Medulla oblongata (tissue), 1 donor: ENCODE data around the gene AADAC.
"Not testable (repeated sequence)": the region's sequence is repeated elsewhere in the genome, so short reads cannot be mapped to it uniquely, and the experiment has no call there.

Experiments
- DNase-seq: peaks from one replicate; pipeline ENCODE4 v3.0.0-alpha.2; 2015; ENCODE audit errors: extremely low spot score

Gene AADAC

DNA sequence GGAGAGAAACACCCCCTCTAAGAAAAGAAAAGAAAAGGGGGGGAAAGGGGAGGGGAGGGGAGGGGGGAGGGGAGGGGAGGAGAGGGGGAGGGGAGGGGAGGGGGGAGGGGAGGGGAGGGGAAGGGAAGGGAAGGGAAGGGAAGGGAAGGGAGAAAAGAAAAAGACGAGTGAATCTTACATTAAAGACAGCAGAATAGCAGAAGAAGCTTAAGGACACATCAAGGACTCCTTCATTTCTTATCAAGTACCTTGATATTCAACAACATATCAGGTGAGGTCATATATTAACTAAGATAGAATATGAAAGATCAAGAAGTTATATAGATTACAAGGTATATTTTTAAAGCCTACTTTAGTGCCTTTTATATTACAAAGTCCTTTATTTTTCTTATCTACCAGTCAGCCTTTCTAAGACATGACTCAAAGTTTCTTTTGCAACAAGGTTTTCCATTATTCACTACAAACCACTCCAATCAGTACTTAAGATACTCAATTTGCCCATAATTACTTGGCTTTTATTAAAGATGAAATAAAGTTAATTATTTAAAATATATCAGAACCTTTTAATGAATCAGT, 17.7 kb upstream of the AADAC start:
- DNase-seq, result no peak

DNA sequence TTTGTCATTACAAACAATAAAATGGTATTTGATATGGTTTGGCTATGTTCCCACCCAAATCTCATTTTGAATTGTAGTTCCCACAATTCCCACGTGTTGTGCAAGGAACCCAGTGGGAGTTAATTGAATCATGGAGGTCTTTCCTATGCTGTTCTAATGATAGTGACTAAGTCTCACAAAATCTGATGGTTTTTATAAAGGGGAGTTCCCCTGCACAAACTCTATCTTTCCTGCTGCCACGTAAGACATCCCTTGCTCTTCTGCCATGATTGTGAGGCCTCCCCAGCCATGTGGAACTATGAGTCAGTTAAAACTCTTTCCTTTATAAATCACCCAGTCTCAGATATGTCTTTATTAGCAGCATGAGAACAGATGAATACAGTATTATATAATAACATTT, 15.4 kb upstream of the AADAC start:
- no peak for DNase-seq

DNA sequence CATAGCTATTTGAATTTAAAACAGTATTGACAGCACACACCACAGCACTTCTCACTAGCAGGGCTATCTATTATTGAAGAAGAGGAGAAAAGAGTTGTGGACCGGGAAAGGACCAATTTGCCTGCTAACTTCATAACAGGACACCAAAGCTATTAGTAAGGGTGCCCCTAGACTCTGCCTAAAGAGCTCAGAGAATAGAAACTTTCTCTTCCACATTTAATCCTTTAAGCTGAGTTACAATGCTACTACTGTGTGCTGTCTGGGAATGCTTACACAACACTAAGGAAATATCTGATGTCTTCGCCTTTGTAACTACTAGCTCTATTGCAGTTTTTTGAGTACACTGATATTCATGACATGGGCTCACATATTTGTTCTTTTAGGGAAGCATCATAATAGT, 13.5 kb upstream of the AADAC start:
- DNase-seq, result no peak

DNA sequence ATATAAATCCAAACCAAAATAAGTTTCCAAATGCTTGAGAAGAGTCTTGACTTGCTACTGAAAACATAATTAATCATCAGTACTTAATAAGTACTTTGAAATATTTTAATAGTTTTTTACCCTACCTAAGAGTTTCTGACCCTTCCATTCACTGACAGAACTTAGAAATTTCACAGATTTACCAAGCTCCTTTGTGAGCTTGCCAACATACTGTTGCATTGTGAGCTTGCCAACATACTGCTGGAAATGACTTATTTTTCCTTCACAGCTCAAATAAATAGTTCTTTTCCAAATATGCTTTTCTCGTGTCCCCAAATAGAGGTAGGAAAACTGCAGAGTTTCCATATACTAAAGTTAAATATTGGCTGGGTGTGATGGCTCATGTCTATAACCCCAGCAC, 9.6 kb upstream of the AADAC start:
- no peak for DNase-seq

DNA sequence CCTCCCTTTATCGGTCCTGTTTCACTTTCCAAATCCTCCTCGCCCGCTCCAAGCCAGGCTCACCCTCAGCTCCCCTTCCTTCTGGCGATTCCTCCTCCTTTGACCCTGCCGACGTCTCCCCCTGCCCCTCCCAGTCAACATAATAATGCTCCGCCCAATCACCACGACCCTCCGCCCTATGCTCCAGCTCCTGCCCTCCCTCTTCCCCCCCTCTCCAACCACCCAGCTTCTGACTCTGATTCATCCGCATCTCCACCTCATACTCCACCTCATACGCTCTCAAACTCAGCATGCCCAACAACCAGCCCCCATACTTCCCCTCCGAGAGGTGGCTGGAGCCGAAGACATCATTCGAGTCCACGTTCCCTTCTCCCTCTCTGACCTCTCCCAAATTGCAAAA, 7.1 kb upstream of the AADAC start:
- DNase-seq, result no peak

DNA sequence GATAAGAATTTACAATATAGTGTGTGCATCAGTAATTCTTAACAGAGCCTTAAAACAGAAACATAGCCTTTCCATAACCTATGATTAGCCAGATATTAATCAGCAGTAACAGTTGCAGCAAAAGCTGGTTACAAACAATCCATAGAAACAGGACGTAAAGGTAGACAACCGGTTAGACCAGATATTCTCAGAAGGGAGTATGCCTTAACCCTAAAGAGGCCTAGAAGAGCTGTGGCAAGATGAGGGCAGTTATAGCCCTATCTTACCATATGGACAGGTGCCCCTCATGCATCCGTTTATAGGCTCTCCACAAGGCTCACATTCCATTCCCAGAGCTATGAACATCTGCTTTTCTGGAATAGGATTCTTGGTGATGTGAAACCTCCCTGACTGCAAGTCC, 5.0 kb upstream of the AADAC start:
- DNase-seq, result not testable (repeated sequence)

DNA sequence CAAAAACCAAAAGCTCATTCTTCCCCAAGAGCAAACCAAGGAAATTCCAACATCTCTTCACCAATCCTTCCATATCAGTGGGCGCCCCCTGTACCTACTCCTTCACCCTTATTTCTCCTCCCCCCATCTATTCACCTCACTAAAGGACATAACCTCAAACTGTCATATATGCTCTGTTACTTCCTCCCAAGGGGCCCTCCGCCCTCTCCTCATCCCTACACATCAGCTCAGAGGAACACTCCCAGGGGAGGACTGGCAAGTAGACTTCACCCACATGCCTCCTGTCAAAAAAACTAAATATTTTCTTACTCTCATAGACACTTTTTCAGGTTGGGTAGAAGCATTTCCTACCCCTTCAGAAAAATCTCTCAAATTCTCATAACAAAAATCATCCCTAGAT, 2.4 kb upstream of the AADAC start:
- DNase-seq, result no peak

DNA sequence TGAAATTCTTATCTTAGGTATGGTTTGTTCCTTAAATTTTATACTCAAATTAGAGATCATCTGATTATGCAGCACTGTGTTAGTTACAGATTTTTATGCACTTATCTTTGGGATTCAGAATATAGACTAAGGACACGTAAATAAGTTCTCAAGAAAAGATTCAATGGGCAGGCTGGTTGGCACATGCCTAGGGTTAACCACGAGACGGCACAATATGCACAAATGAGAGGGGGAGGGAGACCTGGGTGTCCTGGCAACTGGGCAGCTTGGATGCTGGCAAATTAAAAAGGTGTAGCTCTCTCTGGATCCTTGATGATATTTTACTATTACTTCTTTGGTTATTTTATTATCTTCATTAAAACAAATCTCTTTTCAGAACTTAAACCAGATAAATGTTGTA, 672 bp downstream of the AADAC start:
- DNase-seq, result no peak

DNA sequence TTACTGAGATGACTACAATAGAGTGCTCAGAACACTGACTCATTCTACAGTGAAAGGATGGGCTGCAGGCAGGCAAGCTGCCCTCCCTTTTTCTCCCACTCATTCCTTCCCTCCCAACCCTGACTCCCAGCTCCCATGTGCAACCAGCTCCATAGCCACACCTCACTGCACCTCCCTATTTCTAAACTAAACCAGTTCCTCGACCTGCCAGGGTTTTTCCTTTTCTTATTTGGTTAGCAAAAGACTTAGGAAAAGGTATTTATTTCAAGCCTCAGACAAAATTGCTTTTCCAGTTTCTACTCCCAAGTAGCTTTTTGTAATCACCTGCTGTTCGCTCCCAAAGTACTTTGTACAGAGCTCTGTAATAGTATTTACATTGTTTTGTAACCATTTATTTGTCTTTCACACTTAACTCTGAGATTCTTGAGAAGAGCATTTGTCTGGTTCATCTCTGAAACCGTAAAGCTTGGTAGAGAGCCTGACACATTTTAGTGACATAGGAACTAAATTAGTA, 2.2 kb downstream of the AADAC start:
- no peak for DNase-seq

DNA sequence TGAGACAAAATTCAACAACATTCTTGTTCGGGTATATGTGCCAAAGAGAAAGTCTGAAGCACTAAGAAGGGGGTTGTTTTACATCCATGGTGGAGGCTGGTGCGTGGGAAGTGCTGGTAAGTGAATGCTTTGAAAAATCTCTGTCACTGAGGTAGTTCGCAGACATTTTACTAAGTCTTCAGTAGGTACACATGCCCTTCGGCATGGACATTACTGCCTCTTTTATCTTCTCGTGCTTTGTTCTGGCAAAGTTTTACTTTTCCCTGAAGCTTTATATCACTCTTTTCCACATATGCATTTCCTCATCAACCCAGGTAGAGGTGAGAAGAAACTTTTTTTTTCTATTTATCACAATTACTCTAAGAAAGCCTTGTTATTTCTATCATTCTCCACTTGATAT, 3.6 kb downstream of the AADAC start:
- no peak for DNase-seq

DNA sequence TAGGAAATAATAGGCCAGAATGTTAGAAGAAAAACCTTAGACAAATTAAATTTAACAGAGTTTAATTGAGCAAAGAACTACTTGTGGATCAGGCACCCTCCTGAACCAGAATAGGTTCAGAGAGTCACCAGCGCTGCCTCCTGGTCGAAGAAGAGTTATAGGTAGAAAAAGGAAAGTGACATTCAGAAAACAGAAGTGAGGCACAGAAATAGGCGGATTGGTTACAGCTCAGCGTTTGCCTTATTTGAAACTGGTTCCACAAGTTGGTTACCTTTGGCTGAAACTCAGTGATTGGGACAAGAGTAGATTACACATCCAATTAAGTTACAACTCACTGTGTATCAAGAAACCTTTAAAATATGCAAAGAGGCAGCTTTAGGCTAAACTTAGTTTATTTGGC, 4.4 kb downstream of the AADAC start:
- no peak for DNase-seq

DNA sequence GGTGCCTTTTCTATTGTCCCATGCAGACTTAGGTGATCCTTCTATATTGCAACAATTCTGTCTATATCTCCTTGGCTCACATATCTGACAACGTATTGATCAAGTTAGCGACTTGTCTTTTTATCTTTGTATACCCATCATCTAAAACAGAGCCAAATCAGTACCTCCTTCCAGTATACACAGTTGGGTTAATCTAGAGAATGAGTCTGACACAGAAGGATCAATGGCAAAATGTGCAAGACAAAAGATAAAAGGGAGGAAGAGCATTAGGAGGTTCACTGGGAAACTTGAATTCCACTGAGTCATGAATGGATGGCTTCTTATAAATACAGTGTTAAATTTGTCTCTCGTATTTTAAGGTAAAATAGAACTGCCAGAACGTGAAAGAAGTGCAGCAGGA, 6.0 kb downstream of the AADAC start:
- no peak for DNase-seq

DNA sequence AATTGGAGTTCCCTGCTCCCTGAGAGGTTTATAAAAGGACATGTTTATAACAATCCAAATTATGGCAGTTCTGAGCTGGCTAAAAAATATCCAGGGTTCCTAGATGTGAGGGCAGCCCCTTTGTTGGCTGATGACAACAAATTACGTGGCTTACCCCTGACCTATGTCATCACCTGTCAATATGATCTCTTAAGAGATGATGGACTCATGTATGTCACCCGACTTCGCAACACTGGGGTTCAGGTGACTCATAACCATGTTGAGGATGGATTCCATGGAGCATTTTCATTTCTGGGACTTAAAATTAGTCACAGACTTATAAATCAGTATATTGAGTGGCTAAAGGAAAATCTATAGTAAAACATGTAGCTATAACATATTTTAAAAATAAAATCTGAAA, 13.9 kb downstream of the AADAC start:
- DNase-seq, result no peak

DNA sequence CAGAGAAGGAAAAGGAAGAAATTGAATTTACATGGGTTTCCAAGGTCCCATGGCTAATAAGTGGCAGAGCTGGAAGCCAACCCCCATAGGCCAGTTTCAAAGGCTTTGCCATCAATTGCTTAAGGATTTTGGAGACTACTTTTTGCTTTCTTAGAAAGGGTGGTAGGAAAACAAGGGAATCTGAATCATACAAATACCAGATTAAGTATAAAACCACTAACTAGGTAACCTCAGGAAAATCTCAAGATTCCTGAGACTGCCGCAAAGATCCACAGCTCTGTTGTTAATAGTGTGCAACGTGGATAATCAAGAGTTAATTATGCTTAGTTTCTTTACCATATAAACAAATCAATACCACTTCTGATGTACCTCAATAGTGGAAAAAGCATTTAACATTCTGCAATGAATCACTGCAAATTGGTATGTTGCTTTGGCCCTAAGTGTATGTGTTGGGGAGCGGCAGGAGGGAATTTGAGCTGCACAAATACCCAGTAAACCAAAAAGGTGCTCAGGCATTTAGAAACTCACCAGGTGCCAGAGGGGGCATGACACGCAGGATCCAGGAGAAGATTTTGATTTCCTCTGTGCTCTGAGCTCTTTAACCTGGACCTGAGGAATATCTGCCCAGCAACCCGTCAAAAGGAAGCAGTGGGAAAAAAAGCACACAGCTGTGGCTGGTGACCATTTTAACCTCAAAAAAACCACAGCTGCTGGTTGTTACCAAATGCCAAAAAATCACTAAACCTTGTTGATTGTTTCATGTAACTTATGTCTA, 22.0 kb downstream of the AADAC start:
- no peak for DNase-seq

DNA sequence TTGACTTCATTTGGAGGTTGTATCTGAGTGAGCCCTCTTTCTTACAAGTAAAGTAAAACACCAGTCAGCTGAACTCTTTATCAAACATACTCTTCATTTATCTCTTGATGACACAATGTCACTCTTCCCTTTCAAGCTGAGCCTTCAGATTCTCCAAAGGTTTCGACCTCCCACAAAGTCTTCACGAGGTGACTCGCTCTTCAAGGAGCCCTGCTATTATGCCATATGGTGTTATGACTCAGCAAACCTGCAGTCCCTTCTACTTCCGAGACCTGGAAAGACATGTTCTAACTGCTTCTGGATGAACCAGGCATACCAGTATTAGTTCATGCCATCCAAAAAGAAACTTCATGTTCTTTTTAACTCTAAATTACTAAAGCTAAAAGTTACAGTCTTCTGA, 23.1 kb downstream of the AADAC start:
- DNase-seq, result peak; percentile 10

DNA sequence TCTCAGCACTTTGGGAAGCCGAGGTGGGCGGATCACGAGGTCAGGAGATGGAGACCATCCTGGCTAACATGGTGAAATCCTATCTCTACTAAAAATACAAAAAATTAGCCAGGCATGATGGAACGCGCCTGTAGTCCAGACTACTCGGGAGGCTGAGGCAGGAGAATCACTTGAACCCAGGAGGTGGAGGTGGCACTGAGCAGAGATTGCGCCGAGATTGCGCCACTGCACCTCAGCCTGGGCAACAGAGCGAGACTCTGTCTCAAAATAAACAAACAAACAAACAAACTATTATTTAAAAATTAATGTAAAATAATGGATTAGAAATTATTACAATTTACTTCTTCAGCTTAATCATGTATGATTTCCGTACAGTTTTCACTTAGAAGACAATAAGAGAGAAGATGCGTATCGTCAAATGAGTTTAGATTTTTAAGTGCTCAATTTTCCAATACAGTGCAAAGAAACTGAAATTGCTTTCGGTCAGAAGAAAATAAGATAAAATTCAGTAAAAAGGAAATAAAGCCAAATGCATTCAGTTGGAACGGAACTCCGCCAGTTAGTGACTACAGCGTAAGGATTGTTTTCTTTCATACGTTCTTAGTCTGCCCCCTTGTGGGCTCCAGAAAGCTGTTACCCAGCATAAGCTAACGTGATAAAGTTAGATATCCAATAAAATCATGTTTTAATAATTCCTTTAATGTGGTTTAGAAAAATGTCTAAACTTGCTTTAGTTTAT, 24.8 kb downstream of the AADAC start:
- DNase-seq, result peak; percentile 92

DNA sequence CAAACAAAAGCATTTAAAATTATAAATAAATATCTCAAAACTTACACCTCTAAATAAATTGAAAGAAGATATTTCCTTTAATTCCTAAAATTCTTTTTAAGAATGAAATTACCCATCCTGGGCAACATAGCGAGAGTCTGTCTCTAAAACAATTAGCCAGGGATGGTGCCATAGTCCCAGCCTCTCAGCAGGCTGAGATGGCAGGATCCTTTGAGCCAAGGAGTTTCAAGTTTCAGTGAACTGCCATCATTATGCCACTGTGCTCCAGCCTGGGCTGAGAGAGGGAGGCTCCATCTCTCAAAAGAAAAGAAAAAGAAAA, 25.4 kb downstream of the AADAC start:
- DNase-seq, result no peak

DNA sequence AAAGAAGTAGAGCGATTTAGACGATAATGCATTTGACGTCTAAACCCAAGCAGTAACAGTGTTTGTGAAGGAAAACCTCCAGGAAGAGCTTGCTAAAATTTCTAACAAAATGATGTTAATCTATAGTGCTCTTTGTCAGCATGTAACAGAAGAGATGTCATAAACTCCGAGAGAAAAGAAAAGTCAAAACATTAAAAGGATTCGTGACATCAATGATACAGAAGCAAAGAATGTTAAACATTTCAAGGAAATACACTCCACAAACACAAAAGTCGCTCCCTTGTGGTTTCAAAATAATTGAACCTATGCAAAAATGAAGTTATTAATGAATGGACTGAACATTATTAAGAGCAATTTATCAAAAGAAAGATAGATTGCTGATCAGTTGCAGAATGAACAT, 27.9 kb downstream of the AADAC start:
- no peak for DNase-seq

DNA sequence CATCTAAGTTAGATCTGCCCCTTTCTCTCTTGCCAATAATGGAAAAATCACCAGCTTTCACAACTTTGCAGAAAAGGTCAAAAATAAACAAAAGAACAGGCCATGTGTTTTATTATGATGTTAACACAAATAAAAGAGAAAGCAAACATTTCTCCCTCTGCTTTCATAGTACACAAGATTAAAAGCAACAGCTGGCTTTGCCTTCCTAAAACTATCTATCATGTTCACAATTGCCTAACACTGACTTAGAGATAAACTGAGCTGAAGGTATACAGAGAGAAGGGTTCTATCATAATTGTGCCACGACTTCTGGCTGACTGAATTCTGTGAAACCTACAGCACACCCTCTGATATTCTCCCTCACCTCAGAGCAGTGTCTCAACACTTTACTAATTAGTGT, 29.4 kb downstream of the AADAC start:
- no peak for DNase-seq

DNA sequence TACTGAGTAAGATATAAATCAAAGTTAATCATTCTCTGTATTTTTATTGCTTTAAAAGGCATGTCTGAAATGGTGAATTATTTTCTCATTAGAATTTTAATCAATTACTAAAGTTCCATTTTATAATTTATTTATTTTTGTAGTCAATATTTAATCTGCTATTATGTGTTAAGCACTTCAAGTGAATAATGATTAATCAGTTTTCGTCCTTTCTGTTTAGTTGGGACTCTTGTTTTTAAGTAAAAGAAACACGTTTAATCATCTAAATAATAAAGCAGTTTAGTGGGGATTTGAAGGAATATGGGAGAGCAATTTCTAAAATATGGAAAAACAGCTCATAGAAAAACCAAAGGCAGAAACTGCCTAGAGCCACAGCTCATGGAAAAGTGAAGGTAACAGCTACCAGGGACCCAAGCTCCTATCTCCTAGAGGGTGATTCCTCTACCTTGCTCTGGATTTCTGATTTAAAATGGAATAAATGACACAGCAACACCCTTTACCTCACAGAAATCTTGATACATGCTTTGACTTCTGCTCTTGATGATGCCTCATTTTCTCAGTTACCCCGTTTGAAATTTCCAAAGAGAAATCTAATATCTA, 31.5 kb downstream of the AADAC start:
- DNase-seq, result no peak

DNA sequence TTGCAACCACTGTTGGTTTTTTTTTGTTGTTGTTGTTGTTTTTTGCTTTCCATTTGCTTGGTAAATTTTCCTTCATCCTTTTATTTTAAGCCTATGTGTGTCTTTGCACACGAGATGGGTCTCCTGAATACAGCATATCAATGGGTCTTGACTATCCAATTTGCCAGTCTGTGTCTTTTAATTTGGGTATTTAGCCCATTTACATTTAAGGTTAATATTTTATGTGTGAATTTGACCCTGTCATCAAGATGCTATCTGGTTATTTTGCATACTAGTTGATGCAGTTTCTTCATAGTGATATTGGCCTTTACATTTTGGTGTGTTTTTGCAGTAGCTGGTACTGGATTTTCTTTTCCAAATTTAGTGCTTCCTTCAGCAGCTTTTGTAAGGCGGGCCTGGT, 36.1 kb downstream of the AADAC start:
- DNase-seq, result not testable (repeated sequence)

DNA sequence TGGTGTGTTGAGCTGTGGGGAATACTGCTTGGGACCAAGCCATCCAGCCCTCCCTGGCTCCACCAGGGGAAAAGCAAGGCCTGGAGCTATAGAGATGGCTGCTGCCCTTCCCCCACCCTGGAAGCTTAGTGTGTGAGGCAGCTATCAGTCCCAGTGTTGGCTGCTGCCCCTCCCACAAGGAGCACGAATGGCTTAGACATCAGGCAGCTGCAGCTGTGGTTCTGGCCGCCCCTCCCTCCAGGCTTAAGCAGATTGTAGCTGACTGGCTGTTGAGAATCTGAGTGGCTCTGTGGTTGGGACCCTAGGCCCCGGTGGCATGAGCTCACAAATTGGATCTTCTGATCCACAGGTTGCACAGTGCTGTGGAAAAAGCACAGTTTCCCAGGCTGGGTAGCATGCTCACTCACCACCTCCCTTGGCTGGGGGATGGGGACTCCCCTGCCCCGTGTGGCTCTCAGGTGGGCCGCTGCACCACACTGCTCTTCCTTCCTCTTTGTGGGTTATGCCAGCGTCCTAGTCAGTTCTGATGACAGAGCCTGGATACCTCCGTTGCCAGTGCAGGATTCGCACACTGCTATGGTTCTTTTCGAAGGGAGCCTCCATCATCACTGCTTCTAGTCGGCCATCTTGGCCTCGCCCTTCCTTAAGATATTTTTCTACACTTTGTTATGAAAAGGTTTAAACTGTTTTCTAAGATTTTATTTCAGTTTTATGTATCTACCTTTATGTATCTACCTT, 38.3 kb downstream of the AADAC start:
- DNase-seq, result no peak
